Tibial artery (tissue), 4 donors: ENCODE results near the gene FOLR3.

Experiments used
- DNase-seq, 2 donors: peaks; one replicate each; pipeline ENCODE4 v3.0.0-alpha.2; 2019
- H3K27ac ChIP-seq, 2 donors: fragments of 200-600 bp; sonication (generic) in 1 of 2; 1 replicate in 1 of 2; 2 replicates in 1 of 2; pipeline ENCODE4 v1.5.1; 2018 to 2019; ENCODE audit warnings: mild to moderate bottlenecking in 1 of 2
- H3K27me3 ChIP-seq, 2 donors: fragments of 200-600 bp; sonication (generic) in 1 of 2; one replicate each; pipeline versions ENCODE4 v1.5.1 to v1.6.0; 2016 to 2019
- H3K36me3 ChIP-seq, 3 donors: fragments of 200-600 bp; sonication (generic) in 2 of 3; one replicate each; pipeline ENCODE4 v1.5.1; 2016 to 2019; ENCODE audit warnings: mild to moderate bottlenecking in 2 of 3
- H3K4me1 ChIP-seq, 4 donors: fragments of 200-600 bp; sonication (generic) in 2 of 4; 1 replicate in 3 of 4; 2 replicates in 1 of 4; pipeline ENCODE4 v1.5.1; 2016 to 2019
- H3K4me3 ChIP-seq, 2 donors: fragments of 200-600 bp; sonication (generic) in 1 of 2; 1 replicate in 1 of 2; 2 replicates in 1 of 2; pipeline ENCODE4 v1.5.1; 2018 to 2019; ENCODE audit warnings: mild to moderate bottlenecking in 2 of 2
- H3K9me3 ChIP-seq, 3 donors: fragments of 200-600 bp; sonication (generic) in 1 of 3; one replicate each; pipeline ENCODE4 v1.5.1; 2016 to 2019
- CTCF ChIP-seq, 2 experiments: fragments of 200-600 bp in 1 of 2; fragments of 450-650 bp in 1 of 2; IDR thresholded peaks; one replicate each; pipeline ENCODE4 v1.5.1; 2017 to 2019; ENCODE audit warnings: antibody characterized with exemption in 2 of 2, mild to moderate bottlenecking in 1 of 2, moderate library complexity in 1 of 2
- intact Hi-C: fragments of 100-400 bp; cut with DNase I; formaldehyde crosslinking; loops from one replicate; pipeline ENCODE4 v1.15.0; 2023; ENCODE audit warnings: low total_unique reads

FOLR3 gene

GRCh38 chr11:72116019-72116755 lies 19.3 kb upstream of the FOLR3 start:
- Histone ChIP-seq H3K27ac (no peak overlapping the region), H3K4me3 (no peak overlapping the region), H3K9me3 (no peaks in the 10 kb centered on the region), H3K4me1 (peaks cover 0 to 12% (median 4%) of the 10 kb centered on the region in 4 donors), H3K27me3 (peaks cover 0 to 24% of the 10 kb centered on the region in 2 donors), H3K36me3 (no peaks in the 10 kb centered on the region)
- no peak for TF ChIP-seq CTCF (IDR thresholded peaks at IDR 0.05)
- intact Hi-C loops: no loop called here
- DNase-seq: no peak

- Histone ChIP-seq H3K27ac (no peak overlapping the region), H3K27me3 (peaks cover 0 to 30% of the 10 kb centered on the region in 2 donors), H3K36me3 (no peaks in the 10 kb centered on the region), H3K4me3 (no peak overlapping the region), H3K9me3 (no peaks in the 10 kb centered on the region), H3K4me1 (no peaks in the 10 kb centered on the region)
- DNase-seq: no peak
- no peak for TF ChIP-seq CTCF (IDR thresholded peaks at IDR 0.05)
- intact Hi-C loops: no loop called here
These were observed 16.3 kb upstream of the FOLR3 start for GRCh38 chr11:72119198-72119597.

- Histone ChIP-seq H3K9me3 (no peaks in the 10 kb centered on the region), H3K36me3 (no peaks in the 10 kb centered on the region), H3K4me3 (no peak overlapping the region), H3K27me3 (peaks cover 0 to 30% of the 10 kb centered on the region in 2 donors), H3K27ac (no peak overlapping the region), H3K4me1 (no peaks in the 10 kb centered on the region)
- intact Hi-C loops: no loop called here
- no peak for DNase-seq
- no peak for TF ChIP-seq CTCF (IDR thresholded peaks at IDR 0.05)
These were observed 14.6 kb upstream of the FOLR3 start for GRCh38 chr11:72120930-72121329.

- intact Hi-C loops: no loop called here
- no peaks in the 10 kb centered on the region for H3K36me3 ChIP-seq
- DNase-seq: no peak
- no peak overlapping the region for H3K27ac ChIP-seq
- H3K9me3 ChIP-seq: no peaks in the 10 kb centered on the region
- H3K4me1 ChIP-seq: no peaks in the 10 kb centered on the region
- H3K27me3 ChIP-seq: peaks cover 0 to 26% of the 10 kb centered on the region in 2 donors
- no peak overlapping the region for H3K4me3 ChIP-seq
- TF ChIP-seq CTCF (IDR thresholded peaks at IDR 0.05): no peak
These were observed 12.9 kb upstream of the FOLR3 start for GRCh38 chr11:72122607-72123006.

GRCh38 chr11:72123117-72123653 lies 12.3 kb upstream of the FOLR3 start:
- Histone ChIP-seq H3K27ac (no peak overlapping the region), H3K36me3 (no peaks in the 10 kb centered on the region), H3K4me3 (no peak overlapping the region), H3K4me1 (no peaks in the 10 kb centered on the region), H3K9me3 (no peaks in the 10 kb centered on the region), H3K27me3 (peaks cover 0 to 21% of the 10 kb centered on the region in 2 donors)
- no peak for DNase-seq
- TF ChIP-seq CTCF (IDR thresholded peaks at IDR 0.05): no peak
- intact Hi-C loops: no loop called here
